Natural killer cell (primary cell): Measurements from ENCODE around the gene EID2. TPM values are rescaled to one million over a fixed set of nuclear protein-coding genes. Genes with fewer than 3 reads are reported as not detected.

Source experiments
- ATAC-seq, 3 donors: fragments of 150-1000 bp in 2 of 3; fragments of 200-7000 bp in 1 of 3; cut with Tn5 transposase; 1 replicate in 1 of 3; 2 replicates in 2 of 3; pipeline ENCODE4 v1.10.0; 2021; ENCODE audit warnings: mild to moderate bottlenecking in 2 of 3, moderate library complexity in 2 of 3
- DNase-seq, 2 donors: peaks; one replicate each; pipeline versions ENCODE4 v3.0.0 to v3.0.0-alpha.2; 2013 to 2021; ENCODE audit warnings: mixed read lengths in 1 of 2
- H3K27ac ChIP-seq: one replicate; pipeline ENCODE4 v1.5.1; 2013; ENCODE audit warnings: mild to moderate bottlenecking, low read length
- H3K27me3 ChIP-seq: one replicate; pipeline ENCODE4 v1.6.1; 2013; ENCODE audit warnings: low read length; ENCODE audit not compliant: control insufficient read depth, insufficient read depth
- H3K36me3 ChIP-seq: one replicate; pipeline ENCODE4 v1.6.1; 2013; ENCODE audit warnings: low read length; ENCODE audit not compliant: control insufficient read depth, insufficient read depth
- H3K4me1 ChIP-seq: one replicate; pipeline ENCODE4 v1.6.1; 2013; ENCODE audit warnings: low read length; ENCODE audit not compliant: control insufficient read depth, insufficient read depth
- H3K4me3 ChIP-seq: one replicate; pipeline ENCODE4 v1.5.1; 2013; ENCODE audit warnings: low read length
- H3K9me3 ChIP-seq: one replicate; pipeline ENCODE4 v1.6.1; 2013; ENCODE audit warnings: low read length; ENCODE audit not compliant: control insufficient read depth, insufficient read depth
- H3K27ac Mint-ChIP-seq, 2 donors: one replicate each; pipeline ENCODE4 v1.8.0; 2022; ENCODE audit warnings: mild to moderate bottlenecking in 2 of 2, mixed read lengths in 2 of 2, moderate library complexity in 1 of 2
- H3K27me3 Mint-ChIP-seq, 2 donors: one replicate each; pipeline ENCODE4 v1.8.0; 2022; ENCODE audit warnings: low read depth in 2 of 2, mixed read lengths in 2 of 2
- H3K36me3 Mint-ChIP-seq: one replicate; pipeline ENCODE4 v1.8.0; 2022; ENCODE audit warnings: mixed read lengths
- H3K4me1 Mint-ChIP-seq, 2 donors: one replicate each; pipeline ENCODE4 v1.8.0; 2022; ENCODE audit warnings: mixed read lengths in 2 of 2
- H3K4me3 Mint-ChIP-seq: one replicate; pipeline ENCODE4 v1.8.0; 2022; ENCODE audit warnings: mild to moderate bottlenecking, moderate library complexity, mixed read lengths
- H3K9me3 Mint-ChIP-seq, 2 donors: one replicate each; pipeline ENCODE4 v1.8.0; 2022; ENCODE audit warnings: mixed read lengths in 2 of 2
- CTCF ChIP-seq: fragments of 200-600 bp; IDR thresholded peaks from one replicate; pipeline ENCODE4 v1.8.0; 2022; ENCODE audit warnings: antibody characterized with exemption
- WGBS: methylation state at CpG from one replicate; pipeline ENCODE4 v1.1.7; 2013; ENCODE audit warnings: missing lambda C conversion rate; ENCODE audit not compliant: insufficient coverage; 5-methylcytosine and 5-hydroxymethylcytosine counted together
- intact Hi-C: fragments of 100-400 bp; cut with micrococcal nuclease; formaldehyde crosslinking; loops from one replicate; pipeline ENCODE4 v1.14.2; 2022
- total RNA-seq, 4 donors: library from RNA; stranded (reverse); fragments of 120-200 nt in 1 of 4; gene quantifications; one replicate each; pipeline versions ENCODE4 v1.2.3 to v1.2.4, GENCODE V29; 2013 to 2022

The EID2 gene
- total RNA-seq, 3 donors from 2014 or later (not counting 1 experiment from before 2014, with no cell fraction given), result 11.9 to 19.9 (median 15.6) TPM

GRCh38 chr19:39533791-39534190 is 6.2 kb downstream of the EID2 start:
- Histone ChIP-seq H3K9me3 (no peaks in the 10 kb centered on the region), H3K27ac (no peak overlapping the region), H3K4me3 (no peak overlapping the region), H3K36me3 (no peaks in the 10 kb centered on the region), H3K27me3 (no peaks in the 10 kb centered on the region), H3K4me1 (peaks cover 14% of the 10 kb centered on the region)
- intact Hi-C loops, result loop anchor here (2.0 to 5.0 kb wide), 3 partner anchors 121 to 411 kb away; partner anchors contain the start of gene PLEKHG2
- Mint-ChIP-seq H3K4me1 (peaks cover 18 to 22% of the 10 kb centered on the region in 2 donors), H3K36me3 (no peaks in the 10 kb centered on the region), H3K4me3 (no peak overlapping the region), H3K27ac (no peak overlapping the region), H3K9me3 (no peaks in the 10 kb centered on the region), H3K27me3 (no peaks in the 10 kb centered on the region)
- DNase-seq (no peak), ATAC-seq (no peak)
- no peak for TF ChIP-seq CTCF
- 84% methylated on average over 3 of the region's 3 CpGs for WGBS

DNA sequence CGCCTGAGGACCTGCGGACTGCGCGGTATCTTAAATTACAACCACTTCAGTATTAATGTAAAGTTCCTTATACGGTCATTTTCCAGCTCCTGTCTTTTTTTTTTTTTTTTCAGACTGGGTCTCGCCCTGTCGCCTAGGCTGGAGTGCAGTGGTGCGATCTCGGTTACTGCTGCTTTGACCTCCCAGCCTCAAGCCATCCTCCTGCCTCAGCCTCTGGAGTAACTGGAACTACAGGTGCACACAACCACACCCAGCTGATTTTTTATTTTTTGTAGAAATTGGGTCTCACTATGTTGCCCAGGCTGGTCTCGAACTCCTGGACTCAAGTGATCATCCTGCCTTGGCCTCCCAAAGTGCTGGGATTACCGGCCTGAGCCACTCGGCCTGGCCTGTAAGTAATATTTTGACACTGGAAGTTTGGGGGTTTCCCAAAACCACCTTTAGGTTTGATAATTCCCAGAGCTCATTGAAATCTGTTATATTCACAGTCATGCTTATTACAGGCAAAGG is 6.9 kb downstream of the EID2 start:
- Histone ChIP-seq H3K4me1 (peaks cover 14% of the 10 kb centered on the region), H3K9me3 (no peaks in the 10 kb centered on the region), H3K27me3 (no peaks in the 10 kb centered on the region), H3K36me3 (no peaks in the 10 kb centered on the region), H3K27ac (no peak overlapping the region), H3K4me3 (peak overlapping the region; percentile 70)
- DNase-seq (no peak), ATAC-seq (peak in 2 of 3 donors; percentile 6 to 8)
- WGBS, result 22% methylated on average over 12 of the region's 12 CpGs
- Mint-ChIP-seq H3K36me3 (no peaks in the 10 kb centered on the region), H3K27me3 (no peaks in the 10 kb centered on the region), H3K4me3 (peak overlapping the region; percentile 93), H3K4me1 (peaks cover 15 to 16% of the 10 kb centered on the region in 2 donors), H3K27ac (peak overlapping the region; percentile 79 to 86), H3K9me3 (no peaks in the 10 kb centered on the region)
- intact Hi-C loops, result loop anchor here (2.0 to 5.0 kb wide), 3 partner anchors 121 to 410 kb away; partner anchors contain the start of gene PLEKHG2
- TF ChIP-seq CTCF, result no peak

DNA sequence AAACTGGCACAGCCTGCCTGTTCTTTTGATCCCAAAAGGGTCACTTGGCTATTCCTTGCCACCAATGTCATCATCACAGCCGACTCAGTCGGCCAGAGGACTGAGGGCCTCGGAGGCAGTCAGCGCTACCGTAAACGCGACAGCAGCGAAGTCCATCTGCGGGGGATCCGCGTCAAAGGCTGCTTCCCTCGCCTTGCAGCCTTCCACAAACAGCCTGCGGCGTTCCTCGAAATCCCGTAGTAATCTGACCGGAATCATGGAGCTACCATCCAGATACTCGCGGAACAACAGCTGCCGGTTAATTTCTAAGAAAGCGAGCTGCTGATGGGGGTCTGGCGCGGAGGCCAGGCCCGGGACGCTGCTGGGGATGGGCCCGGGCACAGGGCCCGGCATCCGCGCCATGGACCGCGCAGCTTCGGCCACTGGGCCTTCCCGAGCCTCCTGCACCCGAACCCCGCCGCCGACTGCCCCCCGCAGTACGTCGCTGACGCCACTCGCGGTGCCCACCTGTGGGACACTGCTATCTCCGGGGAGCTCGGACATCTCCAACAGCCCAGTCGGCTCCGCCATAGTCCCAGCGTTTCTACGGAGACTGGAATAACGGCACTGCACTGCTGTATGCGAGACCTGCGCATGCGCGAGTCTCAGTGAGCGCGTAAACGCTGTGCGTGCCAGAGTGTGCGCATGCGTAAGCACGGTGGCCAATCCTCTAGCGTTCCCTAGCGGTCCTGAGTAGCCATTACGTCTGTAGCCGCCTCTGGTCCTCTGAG is 7.5 kb downstream of the EID2 start, which contains the start of gene EID2B:
TSS of gene EID2B (minus strand) at position 620 of the 770 bp plus-strand sequence. CDS start at position 570, 50 bp downstream.
- TF ChIP-seq CTCF, result peak; percentile 90
- no peaks in the 10 kb centered on the region for H3K36me3 Mint-ChIP-seq
- Histone ChIP-seq H3K4me3 (peak within 1 kb of the TSS; percentile 70), H3K27me3 (no peaks in the 10 kb centered on the region), H3K4me1 (peaks cover 14% of the 10 kb centered on the region), H3K36me3 (no peaks in the 10 kb centered on the region), H3K9me3 (no peaks in the 10 kb centered on the region), H3K27ac (peak within 1 kb of the TSS; percentile 73)
- intact Hi-C loops, result loop anchor here (1.0 to 5.0 kb wide), 4 partner anchors 58 to 410 kb away; partner anchors contain the start of gene PLEKHG2
- WGBS, result under 1% methylated on average over 65 of the region's 65 CpGs
- no peaks in the 10 kb centered on the region for H3K27me3 Mint-ChIP-seq
- H3K4me1 Mint-ChIP-seq, result peaks cover 8 to 13% of the 10 kb centered on the region in 2 donors
- H3K27ac Mint-ChIP-seq, result peak within 1 kb of the TSS; percentile 79 to 86
- no peaks in the 10 kb centered on the region for H3K9me3 Mint-ChIP-seq
- ATAC-seq, result peak; percentile 96 to 99 (median 97)
- H3K4me3 Mint-ChIP-seq, result peak within 1 kb of the TSS; percentile 93
- peak; percentile 92 to 100 for DNase-seq
